Tibial nerve (tissue), 4 donors: ENCODE measurements around the gene SEMA6B. TPM values are rescaled to one million over a fixed set of nuclear protein-coding genes. Genes with fewer than 3 reads are reported as not detected.

Source experiments
- DNase-seq, 2 donors: peaks; one replicate each; pipeline ENCODE4 v3.0.0-alpha.2; 2019; ENCODE audit warnings: low spot score in 2 of 2
- H3K27ac ChIP-seq, 4 donors: fragments of 200-600 bp; sonication (generic) in 3 of 4; one replicate each; pipeline ENCODE4 v1.5.1; 2017 to 2019; ENCODE audit warnings: mild to moderate bottlenecking in 1 of 4
- H3K27me3 ChIP-seq, 2 donors: fragments of 200-600 bp; sonication (generic) in 1 of 2; one replicate each; pipeline versions ENCODE4 v1.5.1 to v1.6.0; 2017 to 2019
- H3K36me3 ChIP-seq, 3 donors: fragments of 200-600 bp; sonication (generic); one replicate each; pipeline ENCODE4 v1.5.1; 2018 to 2019
- H3K4me1 ChIP-seq, 4 donors: fragments of 200-600 bp; sonication (generic) in 3 of 4; one replicate each; pipeline ENCODE4 v1.5.1; 2017 to 2019
- H3K4me3 ChIP-seq, 4 donors: fragments of 200-600 bp; sonication (generic) in 3 of 4; one replicate each; pipeline ENCODE4 v1.5.1; 2017 to 2019; ENCODE audit warnings: mild to moderate bottlenecking in 1 of 4, moderate library complexity in 1 of 4
- H3K9me3 ChIP-seq, 4 donors: fragments of 200-600 bp; sonication (generic) in 3 of 4; one replicate each; pipeline ENCODE4 v1.5.1; 2017 to 2019
- EP300 ChIP-seq, 2 donors: sonication (generic); formaldehyde crosslinking; IDR thresholded peaks; one replicate each; pipeline ENCODE4 v1.6.1; 2017; ENCODE audit warnings: antibody characterized with exemption in 2 of 2, mild to moderate bottlenecking in 1 of 2
- POLR2A ChIP-seq, 2 donors: fragments of 450-650 bp; IDR thresholded peaks; one replicate each; pipeline ENCODE4 v1.6.1; 2017; ENCODE audit warnings: antibody characterized with exemption in 2 of 2, mild to moderate bottlenecking in 2 of 2, moderate library complexity in 2 of 2
- WGBS, 2 donors: methylation state at CpG; one replicate each; pipeline ENCODE4 v1.1.5; 2018; 5-methylcytosine and 5-hydroxymethylcytosine counted together
- total RNA-seq, 4 donors: library from RNA; depleted of rRNA; stranded (reverse); fragments of >200 nt; gene quantifications; one replicate each; pipeline ENCODE4 v1.1.0, GENCODE V29; 2016
- TF ChIP-seq, protein P1 (sequence below), 5 experiments: fragments of 200-600 bp in 3 of 5; fragments of 450-650 bp in 2 of 5; sonication (generic) in 3 of 5; IDR thresholded peaks; one replicate each; pipeline ENCODE4 v1.5.1; 2016 to 2019; ENCODE audit warnings: antibody characterized with exemption in 5 of 5, mild to moderate bottlenecking in 3 of 5, moderate library complexity in 2 of 5

SEMA6B gene
- total RNA-seq, 4 donors from 2014 or later: 1.5 to 18.6 (median 7.4) TPM

DNA sequence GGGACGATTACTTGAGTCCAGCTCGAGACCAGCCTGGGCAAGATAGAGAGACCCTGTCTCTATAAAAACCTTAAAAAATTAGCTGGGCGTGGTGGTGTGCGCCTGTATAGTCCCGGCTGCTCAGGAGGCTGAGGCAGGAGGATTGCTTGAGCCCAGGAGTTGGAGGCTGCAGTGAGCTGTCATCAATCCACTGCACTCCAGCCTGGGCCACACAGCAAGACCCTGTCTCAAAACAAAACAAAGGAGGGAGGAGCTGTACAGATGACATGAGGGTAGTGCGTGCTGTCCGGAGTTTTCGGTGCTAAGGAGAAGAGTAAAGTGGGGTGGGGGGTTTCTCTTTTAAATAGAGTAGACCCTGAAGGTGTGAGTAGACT, 64.8 kb downstream of the SEMA6B start:
- 94 to 95% methylated on average over 8 of the region's 8 CpGs for WGBS, 2 donors

DNA sequence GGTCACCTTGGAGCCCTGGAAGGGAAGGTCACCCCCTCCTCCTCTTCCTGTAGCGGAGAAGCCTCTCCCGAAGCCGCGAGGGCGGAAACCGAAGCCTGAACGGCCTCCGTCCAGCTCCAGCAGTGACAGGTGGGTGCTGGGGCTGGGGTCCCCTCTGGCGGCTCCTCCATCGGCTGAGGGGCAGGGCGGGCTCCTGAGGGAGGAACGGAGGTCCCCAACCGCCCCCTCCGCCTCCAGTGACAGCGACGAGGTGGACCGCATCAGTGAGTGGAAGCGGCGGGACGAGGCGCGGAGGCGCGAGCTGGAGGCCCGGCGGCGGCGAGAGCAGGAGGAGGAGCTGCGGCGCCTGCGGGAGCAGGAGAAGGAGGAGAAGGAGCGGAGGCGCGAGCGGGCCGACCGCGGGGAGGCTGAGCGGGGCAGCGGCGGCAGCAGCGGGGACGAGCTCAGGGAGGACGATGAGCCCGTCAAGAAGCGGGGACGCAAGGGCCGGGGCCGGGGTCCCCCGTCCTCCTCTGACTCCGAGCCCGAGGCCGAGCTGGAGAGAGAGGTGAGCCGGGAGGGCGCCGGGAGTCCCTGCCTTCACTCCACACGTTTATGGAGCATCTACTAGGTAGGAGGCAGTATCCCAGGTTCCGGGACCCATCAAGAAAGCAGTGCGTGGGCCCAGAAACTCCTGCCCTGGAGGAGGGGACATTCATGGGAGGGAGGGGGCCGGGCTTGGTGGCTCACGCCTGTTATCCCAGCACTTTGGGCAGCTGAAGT, 65.4 kb downstream of the SEMA6B start:
- no peaks in the 10 kb centered on the region for H3K9me3 ChIP-seq
- no peaks in the 10 kb centered on the region for H3K27me3 ChIP-seq
- H3K4me1 ChIP-seq: no peaks in the 10 kb centered on the region
- 94% methylated on average over 61 of the region's 61 CpGs for WGBS, 2 donors
- H3K4me3 ChIP-seq: no peak overlapping the region
- TF ChIP-seq POLR2A (IDR thresholded peaks at IDR 0.05) (no peak), EP300 (IDR thresholded peaks at IDR 0.05) (no peak)
- TF ChIP-seq, protein P1, sequence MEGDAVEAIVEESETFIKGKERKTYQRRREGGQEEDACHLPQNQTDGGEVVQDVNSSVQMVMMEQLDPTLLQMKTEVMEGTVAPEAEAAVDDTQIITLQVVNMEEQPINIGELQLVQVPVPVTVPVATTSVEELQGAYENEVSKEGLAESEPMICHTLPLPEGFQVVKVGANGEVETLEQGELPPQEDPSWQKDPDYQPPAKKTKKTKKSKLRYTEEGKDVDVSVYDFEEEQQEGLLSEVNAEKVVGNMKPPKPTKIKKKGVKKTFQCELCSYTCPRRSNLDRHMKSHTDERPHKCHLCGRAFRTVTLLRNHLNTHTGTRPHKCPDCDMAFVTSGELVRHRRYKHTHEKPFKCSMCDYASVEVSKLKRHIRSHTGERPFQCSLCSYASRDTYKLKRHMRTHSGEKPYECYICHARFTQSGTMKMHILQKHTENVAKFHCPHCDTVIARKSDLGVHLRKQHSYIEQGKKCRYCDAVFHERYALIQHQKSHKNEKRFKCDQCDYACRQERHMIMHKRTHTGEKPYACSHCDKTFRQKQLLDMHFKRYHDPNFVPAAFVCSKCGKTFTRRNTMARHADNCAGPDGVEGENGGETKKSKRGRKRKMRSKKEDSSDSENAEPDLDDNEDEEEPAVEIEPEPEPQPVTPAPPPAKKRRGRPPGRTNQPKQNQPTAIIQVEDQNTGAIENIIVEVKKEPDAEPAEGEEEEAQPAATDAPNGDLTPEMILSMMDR (IDR thresholded peaks at IDR 0.05): no peak
- H3K27ac ChIP-seq: no peak overlapping the region
- peaks cover 8 to 91% (median 19%) of the 10 kb centered on the region in 3 donors for H3K36me3 ChIP-seq
- DNase-seq: no peak

More for the DNA sequence above, 64.8 kb downstream of the SEMA6B start:
- Histone ChIP-seq H3K9me3 (no peaks in the 10 kb centered on the region), H3K27me3 (no peaks in the 10 kb centered on the region), H3K4me3 (no peak overlapping the region), H3K4me1 (no peaks in the 10 kb centered on the region), H3K36me3 (peaks cover 8 to 91% (median 19%) of the 10 kb centered on the region in 3 donors), H3K27ac (no peak overlapping the region)
- no peak for DNase-seq
- TF ChIP-seq, protein P1 (IDR thresholded peaks at IDR 0.05): no peak
- TF ChIP-seq EP300 (IDR thresholded peaks at IDR 0.05): no peak
- no peak for TF ChIP-seq POLR2A (IDR thresholded peaks at IDR 0.05)

DNA sequence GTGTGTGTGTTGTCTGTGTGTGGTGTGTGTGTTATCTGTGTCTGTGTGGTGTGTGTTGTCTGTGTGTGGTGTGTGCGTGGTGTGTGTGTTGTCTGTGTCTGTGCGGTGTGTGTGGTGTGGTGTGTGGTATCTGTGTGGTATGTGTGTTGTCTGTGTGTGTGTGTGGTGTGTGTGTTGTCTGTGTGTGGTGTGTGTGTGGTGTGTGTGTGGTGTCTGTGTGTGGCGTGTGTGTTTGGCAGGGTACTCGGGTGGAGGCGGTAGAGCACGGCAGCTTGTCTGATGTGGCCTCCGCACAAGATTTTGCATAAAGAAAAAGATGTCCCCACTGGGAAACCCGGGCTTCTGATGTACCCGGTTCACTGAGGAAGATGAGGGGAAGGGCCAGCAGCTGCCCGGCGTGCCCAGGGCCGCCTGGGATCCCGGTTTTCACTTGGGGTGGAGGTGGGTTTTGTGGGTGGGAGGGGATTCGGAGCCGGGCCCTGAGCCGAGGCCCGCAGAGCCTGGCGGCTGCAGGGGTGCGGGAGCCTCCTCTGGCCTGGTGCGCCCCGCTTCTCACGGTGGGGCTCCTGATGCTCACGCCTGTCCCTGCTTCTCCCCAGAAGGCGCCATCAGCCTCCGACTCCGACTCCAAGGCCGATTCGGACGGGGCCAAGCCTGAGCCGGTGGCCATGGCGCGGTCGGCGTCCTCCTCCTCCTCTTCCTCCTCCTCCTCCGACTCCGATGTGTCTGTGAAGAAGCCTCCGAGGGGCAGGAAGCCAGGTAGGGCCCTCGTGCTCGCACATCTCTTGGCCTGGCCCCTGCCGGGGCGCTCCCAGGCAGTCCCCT, 66.2 kb downstream of the SEMA6B start:
- Histone ChIP-seq H3K4me3 (no peak overlapping the region), H3K27me3 (no peaks in the 10 kb centered on the region), H3K9me3 (no peaks in the 10 kb centered on the region), H3K4me1 (no peaks in the 10 kb centered on the region), H3K36me3 (peaks cover 7 to 91% (median 19%) of the 10 kb centered on the region in 3 donors), H3K27ac (no peak overlapping the region)
- WGBS, 2 donors: 88 to 92% methylated on average over 28 to 36 of the region's 41 CpGs
- no peak for DNase-seq
- TF ChIP-seq, protein P1 (IDR thresholded peaks at IDR 0.05): no peak
- no peak for TF ChIP-seq POLR2A (IDR thresholded peaks at IDR 0.05)
- TF ChIP-seq EP300 (IDR thresholded peaks at IDR 0.05): no peak

Other genes starting within 250 kb of the SEMA6B start
- 1 to 10 TPM in 3 of 4 donors, not detected in 1; 3.1 to 6.0 (median 4.8) TPM for gene STAP2, start 220.9 kb downstream of the SEMA6B start, total RNA-seq
- 10 to 100 TPM in 1 of 4 donors, 1 to 10 TPM in 3; 2.2 to 13.2 (median 6.6) TPM for gene MPND, start 216.1 kb downstream of the SEMA6B start, total RNA-seq
- 10 to 100 TPM; 35.0 to 64.8 (median 52.9) TPM for gene SH3GL1, start 159.1 kb downstream of the SEMA6B start, total RNA-seq
- gene CHAF1A, start 157.0 kb downstream of the SEMA6B start, total RNA-seq: 10 to 100 TPM in 1 of 4 donors, 1 to 10 TPM in 3; 4.9 to 18.6 (median 8.1) TPM
- 100 to 1,000 TPM in 1 of 4 donors, 10 to 100 TPM in 3; 84.3 to 101 (median 92.2) TPM for gene UBXN6, start 101.9 kb downstream of the SEMA6B start, total RNA-seq
- 10 to 100 TPM; 30.2 to 54.0 (median 48.7) TPM for gene HDGFL2, start 87.4 kb downstream of the SEMA6B start, total RNA-seq
- gene PLIN4, start 41.2 kb downstream of the SEMA6B start, total RNA-seq: 100 to 1,000 TPM in 3 of 4 donors, 10 to 100 TPM in 1; 65.1 to 689 (median 138) TPM
- gene PLIN5, start 24.5 kb downstream of the SEMA6B start, total RNA-seq: 10 to 100 TPM; 12.0 to 26.7 (median 19.1) TPM
- 1 to 10 TPM in 3 of 4 donors, under 1 TPM in 1; 0.66 to 2.5 (median 1.4) TPM for gene LRG1, start 19.6 kb downstream of the SEMA6B start, total RNA-seq
- gene TNFAIP8L1, start 79.8 kb upstream of the SEMA6B start, total RNA-seq: 1 to 10 TPM; 7.3 to 8.8 (median 8.4) TPM
- 10 to 100 TPM; 33.5 to 48.7 (median 41.5) TPM for gene MYDGF, start 110.7 kb upstream of the SEMA6B start, total RNA-seq
- 100 to 1,000 TPM in 1 of 4 donors, 10 to 100 TPM in 3; 53.9 to 134 (median 68.0) TPM for gene DPP9, start 164.2 kb upstream of the SEMA6B start, total RNA-seq
- 10 to 100 TPM; 12.3 to 17.1 (median 15.2) TPM for gene FEM1A, start 232.1 kb upstream of the SEMA6B start, total RNA-seq